ENCODE results near the gene FLT3LG.
"Not testable (repeated sequence)": the region's sequence is repeated elsewhere in the genome, so short reads cannot be mapped to it uniquely, and the experiment has no call there.

FLT3LG gene

GRCh38 chr19:49443366-49444099 is 30.5 kb upstream of the FLT3LG start:
- Histone ChIP-seq H3K4me1 (ENCODE audit: low read length) (peaks cover 4% of the 10 kb centered on the region; the same call in 1 of the 2 replicates), H3K27ac (ENCODE audit: low read length) (0 out of 2 replicates have a peak overlapping the region, but pooled peaks have one; percentile 7), H2AFZ (ENCODE audit: low read depth, low read length) (peak overlapping the region; percentile 87), H4K20me1 (ENCODE audit: insufficient read depth, low read length) (no peaks in the 10 kb centered on the region), H3K4me2 (ENCODE audit: low read length) (peak overlapping the region; percentile 74), H3K9ac (ENCODE audit: low read length) (peak overlapping the region; percentile 66), H3K79me2 (ENCODE audit: low read length) (no peaks in the 10 kb centered on the region), H3K36me3 (replicated peaks; ENCODE audit: low read depth, low read length) (peaks cover 22% of the 10 kb centered on the region), H3K4me3 (ENCODE audit: low read length) (peak overlapping the region; percentile 82), H3K27me3 (ENCODE audit: low read depth, low read length) (peaks cover 31% of the 10 kb centered on the region), H3K9me3 (ENCODE audit: insufficient read depth, low read length) (no peaks in the 10 kb centered on the region)
- peak; percentile 89 for TF ChIP-seq CTCF (IDR thresholded peaks at IDR 0.05; ENCODE audit: low read depth, low read length)
- no peak for TF ChIP-seq EZH2phosphoT487 (IDR thresholded peaks at IDR 0.05; ENCODE audit: low read depth)

GRCh38 chr19:49444100-49444700 is 29.8 kb upstream of the FLT3LG start:
- not testable (repeated sequence) for H4K20me1 ChIP-seq (ENCODE audit: insufficient read depth, low read length); H2AFZ ChIP-seq (ENCODE audit: low read depth, low read length); H3K9me3 ChIP-seq (ENCODE audit: insufficient read depth, low read length); H3K27ac ChIP-seq (ENCODE audit: low read length); H3K4me1 ChIP-seq (ENCODE audit: low read length); H3K9ac ChIP-seq (ENCODE audit: low read length); H3K79me2 ChIP-seq (ENCODE audit: low read length)
- peak overlapping the region; percentile 43 for H3K4me3 ChIP-seq (ENCODE audit: low read length)
- peaks cover 26% of the 10 kb centered on the region for H3K36me3 ChIP-seq (replicated peaks; ENCODE audit: low read depth, low read length)
- peak overlapping the region; percentile 38; the same call in 1 of the 2 replicates for H3K4me2 ChIP-seq (ENCODE audit: low read length)
- peaks cover 24% of the 10 kb centered on the region for H3K27me3 ChIP-seq (ENCODE audit: low read depth, low read length)

GRCh38 chr19:49445997-49446396 is 28.0 kb upstream of the FLT3LG start:
- Histone ChIP-seq H3K9ac (ENCODE audit: low read length) (no peak overlapping the region), H2AFZ (ENCODE audit: low read depth, low read length) (no peak overlapping the region), H3K27me3 (ENCODE audit: low read depth, low read length) (peaks cover 10% of the 10 kb centered on the region), H3K4me3 (ENCODE audit: low read length) (no peak overlapping the region), H4K20me1 (ENCODE audit: insufficient read depth, low read length) (no peaks in the 10 kb centered on the region), H3K36me3 (replicated peaks; ENCODE audit: low read depth, low read length) (peaks cover 33% of the 10 kb centered on the region), H3K4me1 (ENCODE audit: low read length) (peaks cover 9% of the 10 kb centered on the region), H3K9me3 (ENCODE audit: insufficient read depth, low read length) (no peaks in the 10 kb centered on the region), H3K27ac (ENCODE audit: low read length) (no peak overlapping the region), H3K79me2 (ENCODE audit: low read length) (peaks cover 12% of the 10 kb centered on the region), H3K4me2 (ENCODE audit: low read length) (no peak overlapping the region)
- TF ChIP-seq EZH2phosphoT487 (IDR thresholded peaks at IDR 0.05; ENCODE audit: low read depth), result no peak
- TF ChIP-seq CTCF (IDR thresholded peaks at IDR 0.05; ENCODE audit: low read depth, low read length), result no peak

GRCh38 chr19:49447485-49448431 is 26.3 kb upstream of the FLT3LG start:
- Histone ChIP-seq H4K20me1 (ENCODE audit: insufficient read depth, low read length) (no peaks in the 10 kb centered on the region), H3K4me1 (ENCODE audit: low read length) (peaks cover 10% of the 10 kb centered on the region), H3K27me3 (ENCODE audit: low read depth, low read length) (no peaks in the 10 kb centered on the region), H3K9me3 (ENCODE audit: insufficient read depth, low read length) (no peaks in the 10 kb centered on the region), H3K27ac (ENCODE audit: low read length) (no peak overlapping the region), H3K4me3 (ENCODE audit: low read length) (no peak overlapping the region), H2AFZ (ENCODE audit: low read depth, low read length) (no peak overlapping the region), H3K4me2 (ENCODE audit: low read length) (no peak overlapping the region), H3K79me2 (ENCODE audit: low read length) (peaks cover 18% of the 10 kb centered on the region), H3K36me3 (replicated peaks; ENCODE audit: low read depth, low read length) (peaks cover 33% of the 10 kb centered on the region), H3K9ac (ENCODE audit: low read length) (no peak overlapping the region)
- no peak for TF ChIP-seq EZH2phosphoT487 (IDR thresholded peaks at IDR 0.05; ENCODE audit: low read depth)
- TF ChIP-seq CTCF (IDR thresholded peaks at IDR 0.05; ENCODE audit: low read depth, low read length), result no peak

Data from OCI-LY3 (cell line).